K562 (cell line): Measurements from ENCODE around the gene ULK1.

Experiments used
- GTF2B ChIP-seq: IDR thresholded peaks from 2 replicates; pipeline ENCODE4 v1.6.1; 2011; ENCODE audit not compliant: insufficient read length; ENCODE audit errors: extremely low read depth
- HNRNPL ChIP-seq: fragments of 200-400 bp; formaldehyde crosslinking; IDR thresholded peaks from 2 replicates; pipeline ENCODE4 v1.6.1; 2017; ENCODE audit warnings: low read depth, mild to moderate bottlenecking, low read length
- ID3 ChIP-seq, 2 experiments: fragments of 250-450 bp in 1 of 2; fragments of 450-650 bp in 1 of 2; sonication (Bioruptor Pico) in 1 of 2; IDR thresholded peaks; 2 replicates each; pipeline versions ENCODE4 v1.6.1 to v1.8.0; 2016 to 2021; ENCODE audit warnings: mild to moderate bottlenecking in 2 of 2, moderate library complexity in 2 of 2, missing compliant biosample characterization in 1 of 2, missing genetic modification characterization in 1 of 2
- MEIS2 ChIP-seq: fragments of 450-650 bp; IDR thresholded peaks from 2 replicates; pipeline ENCODE4 v1.6.1; 2014; ENCODE audit warnings: mild to moderate bottlenecking; ENCODE audit not compliant: partially characterized antibody
- RCOR1 ChIP-seq, 2 experiments: IDR thresholded peaks; 2 replicates each; pipeline ENCODE4 v1.6.1; 2012; ENCODE audit warnings: low read depth in 2 of 2, low read length in 2 of 2, borderline replicate concordance in 1 of 2, improper control_type of control experiment in 1 of 2
- REST ChIP-seq, 2 experiments: fragments of 450-650 bp; formaldehyde crosslinking in 1 of 2; IDR thresholded peaks; 2 replicates each; pipeline versions ENCODE4 v1.4.0 to v1.6.1; 2014 to 2020; ENCODE audit warnings: mild to moderate bottlenecking in 2 of 2, borderline replicate concordance in 1 of 2, low read depth in 1 of 2
- SRSF1 ChIP-seq: fragments of 200-400 bp; formaldehyde crosslinking; IDR thresholded peaks from 2 replicates; pipeline ENCODE4 v1.6.1; 2017; ENCODE audit warnings: mild to moderate bottlenecking, low read depth, low read length, moderate library complexity
- ZNF23 ChIP-seq: fragments of 250-450 bp; sonication (Bioruptor Pico); IDR thresholded peaks from 2 replicates; pipeline ENCODE4 v1.4.0; 2020; ENCODE audit warnings: mild to moderate bottlenecking
- ZNF76 ChIP-seq: fragments of 250-450 bp; sonication (Bioruptor Pico); IDR thresholded peaks from 2 replicates; pipeline ENCODE4 v1.4.0; 2020; ENCODE audit warnings: mild to moderate bottlenecking, moderate library complexity, borderline replicate concordance

- TF ChIP-seq MEIS2 (no peak), HNRNPL (no peak), RCOR1 (IDR thresholded peaks at IDR 0.05; ENCODE audit: borderline replicate concordance in 1 of 2, low read depth in 2 of 2, low read length in 2 of 2) (no peak), ZNF23 (CRISPR knock-in tag) (no peak), GTF2B (no peak), ZNF76 (CRISPR knock-in tag) (no peak), ID3 (CRISPR knock-in tag; IDR thresholded peaks at IDR 0.05) (no peak), ID3 (tag; IDR thresholded peaks at IDR 0.05) (no peak), REST (IDR thresholded peaks at IDR 0.05; ENCODE audit: borderline replicate concordance) (no peak), REST (CRISPR knock-in tag; IDR thresholded peaks at IDR 0.05; ENCODE audit: low read depth) (no peak), SRSF1 (no peak)
Measured at GRCh38 chr12:131922772-131923171, 28.4 kb downstream of the ULK1 start.
